Pancreas (tissue), 10 donors: ENCODE results near the gene TPTE2. TPM values are rescaled to one million over a fixed set of nuclear protein-coding genes. Genes with fewer than 3 reads are reported as not detected.

Experiments used
- ATAC-seq, 4 donors: fragments of 200-7000 bp; cut with Tn5 transposase; one replicate each; pipeline versions ENCODE4 v1.8.0 to v1.9.1; 2020; ENCODE audit warnings: mild to moderate bottlenecking in 4 of 4, moderate library complexity in 4 of 4
- DNase-seq, 6 donors: peaks; one replicate each; pipeline ENCODE4 v3.0.0-alpha.2; 2020
- FAIRE-seq: peaks from 2 replicates; lab custom pipeline; 2012; peaks lifted over from hg19 to GRCh38; lab: Jason Lieb, UNC
- H3K27ac ChIP-seq, 4 donors: fragments of 200-600 bp; sonication (generic); 1 replicate in 3 of 4; 2 replicates in 1 of 4; pipeline versions ENCODE4 v1.5.0 to v1.8.0; 2020
- H3K27me3 ChIP-seq, 4 donors: fragments of 200-600 bp; one replicate each; pipeline ENCODE4 v1.8.0; 2021
- H3K36me3 ChIP-seq, 3 donors: fragments of 200-600 bp; sonication (generic) in 1 of 3; one replicate each; pipeline versions ENCODE4 v1.5.0 to v1.8.0; 2020 to 2021
- H3K4me1 ChIP-seq, 3 donors: fragments of 200-600 bp; one replicate each; pipeline ENCODE4 v1.8.0; 2021
- H3K4me3 ChIP-seq, 4 donors: fragments of 200-600 bp; sonication (generic) in 2 of 4; one replicate each; pipeline versions ENCODE4 v1.5.0 to v1.8.0; 2020 to 2021
- H3K9me3 ChIP-seq, 4 donors: fragments of 200-600 bp; one replicate each; pipeline ENCODE4 v1.8.0; 2021
- CTCF ChIP-seq, 4 donors: fragments of 200-600 bp; sonication (generic) in 3 of 4; IDR thresholded peaks; one replicate each; pipeline versions ENCODE4 v1.5.0 to v1.8.0; 2021; ENCODE audit warnings: antibody characterized with exemption in 4 of 4
- WGBS, 2 donors: extraction: QIAGEN DNeasy Blood & Tissue Kit; methylation state at CpG; one replicate each; pipeline ENCODE4 v1.1.7; 2013; 5-methylcytosine and 5-hydroxymethylcytosine counted together
- intact Hi-C, 3 donors: fragments of 100-400 bp; cut with DNase I; formaldehyde crosslinking; loops; one replicate each; pipeline versions ENCODE4 v1.11.1 to v1.14.2; 2022
- polyA plus RNA-seq, 2 donors: library from polyadenylated mRNA; stranded (reverse); fragments of 200-250 nt; gene quantifications; one replicate each; pipeline ENCODE4 v1.2.3, GENCODE V29; 2013
- total RNA-seq, 6 donors: library from RNA; stranded (reverse); fragmentation: NEBNext Ultra II Directional in 4 of 6; extraction: Animal tissue kit (Norgen Biotek cat#: 25700) in 4 of 6; gene quantifications; one replicate each; pipeline versions ENCODE4 v1.2.1 to v1.2.4, GENCODE V29; 2021 to 2023
- donor health status: healthy with polysubstance abuse.
- donor health status: DM: no; HTN: no; CAD: no; lungs with moderate emphysema.
- donor health status: DM: no; HTN: no; CAD: no.
- donor health status: control.
- donor health status: control.
- donor health status: Bipolar disorder and iron deficiency.
- donor health status: DM: yes; HTN: yes; CAD: no.
- donor health status: DM: no; HTN: no; CAD: no.
- donor health status: DM: no; HTN: no; CAD: no.
- donor health status: DM: yes; HTN: yes; CAD: no.

Gene TPTE2
- total and polyA plus RNA-seq, 8 donors, result not detected

- no peak for TF ChIP-seq CTCF (IDR thresholded peaks at IDR 0.05)
- intact Hi-C loops, result no loop called here
- ATAC-seq, result peak in 3 of 4 donors; percentile 69 to 78 (median 71)
- no peak overlapping the region for H3K4me3 ChIP-seq
- no peak for DNase-seq
- no peaks in the 10 kb centered on the region for H3K36me3 ChIP-seq
- H3K4me1 ChIP-seq, result no peaks in the 10 kb centered on the region
- no peaks in the 10 kb centered on the region for H3K27me3 ChIP-seq
- no peak for FAIRE-seq
- H3K27ac ChIP-seq, result no peak overlapping the region
- H3K9me3 ChIP-seq, result no peaks in the 10 kb centered on the region
- 30 to 47% methylated on average over 17 of the region's 17 CpGs for WGBS, 2 donors
Measured at GRCh38 chr13:19586904-19587634, 25.7 kb upstream of the TPTE2 start.

- no peaks in the 10 kb centered on the region for H3K4me1 ChIP-seq
- no peak for ATAC-seq
- no peaks in the 10 kb centered on the region for H3K9me3 ChIP-seq
- no peak for FAIRE-seq
- no peak for DNase-seq
- intact Hi-C loops, result no loop called here
- no peaks in the 10 kb centered on the region for H3K27me3 ChIP-seq
- TF ChIP-seq CTCF (IDR thresholded peaks at IDR 0.05), result no peak
- no peaks in the 10 kb centered on the region for H3K36me3 ChIP-seq
- no peak overlapping the region for H3K27ac ChIP-seq
- H3K4me3 ChIP-seq, result no peak overlapping the region
Measured at GRCh38 chr13:19581675-19582074, 20.3 kb upstream of the TPTE2 start.

GRCh38 chr13:19575230-19575629, 13.9 kb upstream of the TPTE2 start:
- 16 to 30% methylated on average over 2 of the region's 2 CpGs for WGBS, 2 donors
- no peak overlapping the region for H3K27ac ChIP-seq
- DNase-seq (no peak), FAIRE-seq (no peak), ATAC-seq (no peak)
- H3K36me3 ChIP-seq, result no peaks in the 10 kb centered on the region
- no peaks in the 10 kb centered on the region for H3K27me3 ChIP-seq
- intact Hi-C loops, result no loop called here
- no peak overlapping the region for H3K4me3 ChIP-seq
- TF ChIP-seq CTCF (IDR thresholded peaks at IDR 0.05), result no peak
- no peaks in the 10 kb centered on the region for H3K4me1 ChIP-seq
- no peaks in the 10 kb centered on the region for H3K9me3 ChIP-seq

- TF ChIP-seq CTCF (IDR thresholded peaks at IDR 0.05), result no peak
- intact Hi-C loops, result no loop called here
- DNase-seq (no peak), ATAC-seq (no peak), FAIRE-seq (no peak)
- Histone ChIP-seq H3K27ac (no peak overlapping the region), H3K4me3 (no peak overlapping the region), H3K9me3 (no peaks in the 10 kb centered on the region), H3K36me3 (no peaks in the 10 kb centered on the region), H3K4me1 (no peaks in the 10 kb centered on the region), H3K27me3 (no peaks in the 10 kb centered on the region)
- WGBS, 2 donors, result 66 to 71% methylated on average over 9 of the region's 9 CpGs
Measured at GRCh38 chr13:19573120-19573716, 11.9 kb upstream of the TPTE2 start.

- intact Hi-C loops, result no loop called here
- no peak overlapping the region for H3K27ac ChIP-seq
- H3K27me3 ChIP-seq, result no peaks in the 10 kb centered on the region
- no peaks in the 10 kb centered on the region for H3K4me1 ChIP-seq
- no peaks in the 10 kb centered on the region for H3K36me3 ChIP-seq
- DNase-seq (no peak), ATAC-seq (no peak), FAIRE-seq (no peak)
- 73 to 76% methylated on average over 4 of the region's 4 CpGs for WGBS, 2 donors
- H3K4me3 ChIP-seq, result no peak overlapping the region
- H3K9me3 ChIP-seq, result no peaks in the 10 kb centered on the region
- no peak for TF ChIP-seq CTCF (IDR thresholded peaks at IDR 0.05)
Measured at GRCh38 chr13:19572280-19572679, 10.9 kb upstream of the TPTE2 start.
